Vagina (tissue), 2 donors: Measurements from ENCODE around the gene BTNL3. TPM values are rescaled to one million over a fixed set of nuclear protein-coding genes. Genes with fewer than 3 reads are reported as not detected.

Experiments used
- DNase-seq, 2 donors: peaks; one replicate each; pipeline ENCODE4 v3.0.0-alpha.2; 2017; ENCODE audit errors: extremely low spot score in 2 of 2
- H3K27ac ChIP-seq: fragments of 200-600 bp; sonication (generic); one replicate; pipeline ENCODE4 v1.5.1; 2019
- H3K27me3 ChIP-seq: fragments of 200-600 bp; sonication (generic); one replicate; pipeline ENCODE4 v1.5.1; 2019
- H3K36me3 ChIP-seq, 2 donors: fragments of 200-600 bp; sonication (generic); one replicate each; pipeline ENCODE4 v1.5.1; 2017 to 2019
- H3K4me1 ChIP-seq: fragments of 200-600 bp; sonication (generic); one replicate; pipeline ENCODE4 v1.5.1; 2019
- H3K4me3 ChIP-seq, 2 donors: fragments of 200-600 bp; sonication (generic); 1 replicate in 1 of 2; 2 replicates in 1 of 2; pipeline ENCODE4 v1.5.1; 2016 to 2019
- H3K9me3 ChIP-seq: fragments of 200-600 bp; sonication (generic); one replicate; pipeline ENCODE4 v1.5.1; 2019
- CTCF ChIP-seq, 3 experiments: fragments of 450-650 bp in 2 of 3; fragments of 200-600 bp in 1 of 3; sonication (generic) in 1 of 3; IDR thresholded peaks; one replicate each; pipeline ENCODE4 v1.5.1; 2017 to 2019; ENCODE audit warnings: antibody characterized with exemption in 3 of 3, mild to moderate bottlenecking in 2 of 3, moderate library complexity in 2 of 3
- POLR2A ChIP-seq, 2 donors: fragments of 450-650 bp; IDR thresholded peaks; one replicate each; pipeline ENCODE4 v1.6.1; 2017; ENCODE audit warnings: antibody characterized with exemption in 2 of 2, mild to moderate bottlenecking in 2 of 2, moderate library complexity in 2 of 2
- POLR2AphosphoS5 ChIP-seq, 2 donors: sonication (generic); formaldehyde crosslinking; IDR thresholded peaks; one replicate each; pipeline ENCODE4 v1.9.0; 2017; ENCODE audit warnings: antibody characterized with exemption in 2 of 2, mild to moderate bottlenecking in 2 of 2, low read depth in 1 of 2; ENCODE audit not compliant: insufficient read depth in 1 of 2
- intact Hi-C: fragments of 100-400 bp; cut with DNase I; formaldehyde crosslinking; loops from one replicate; pipeline ENCODE4 v1.15.1; 2023
- total RNA-seq: library from RNA; depleted of rRNA; stranded (reverse); fragments of >200 nt; gene quantifications from one replicate; pipeline ENCODE4 v1.2.3, GENCODE V29; 2016

BTNL3 gene
- total RNA-seq, 1 donor from 2014 or later: not detected

GRCh38 chr5:181035991-181036815 lies 47.6 kb downstream of the BTNL3 start:
- no peak for TF ChIP-seq CTCF (IDR thresholded peaks at IDR 0.05)
- no peak for TF ChIP-seq POLR2AphosphoS5 (IDR thresholded peaks at IDR 0.05; ENCODE audit: insufficient read depth in 1 of 2, low read depth in 1 of 2)
- no peak for TF ChIP-seq POLR2A (IDR thresholded peaks at IDR 0.05)
- Histone ChIP-seq H3K4me1 (no peaks in the 10 kb centered on the region), H3K36me3 (no peaks in the 10 kb centered on the region), H3K27ac (no peak overlapping the region), H3K4me3 (no peak overlapping the region), H3K9me3 (no peaks in the 10 kb centered on the region), H3K27me3 (no peaks in the 10 kb centered on the region)
- intact Hi-C loops: no loop called here
- DNase-seq: no peak

- Histone ChIP-seq H3K4me1 (no peaks in the 10 kb centered on the region), H3K27ac (no peak overlapping the region), H3K27me3 (no peaks in the 10 kb centered on the region), H3K4me3 (no peak overlapping the region), H3K36me3 (no peaks in the 10 kb centered on the region), H3K9me3 (no peaks in the 10 kb centered on the region)
- intact Hi-C loops: no loop called here
- TF ChIP-seq POLR2AphosphoS5 (IDR thresholded peaks at IDR 0.05; ENCODE audit: insufficient read depth in 1 of 2, low read depth in 1 of 2): no peak
- no peak for TF ChIP-seq CTCF (IDR thresholded peaks at IDR 0.05)
- no peak for TF ChIP-seq POLR2A (IDR thresholded peaks at IDR 0.05)
- DNase-seq: no peak
Measured at GRCh38 chr5:181036816-181037364, 48.2 kb downstream of the BTNL3 start.

- Histone ChIP-seq H3K9me3 (no peaks in the 10 kb centered on the region), H3K36me3 (no peaks in the 10 kb centered on the region), H3K27me3 (no peaks in the 10 kb centered on the region), H3K4me1 (no peaks in the 10 kb centered on the region), H3K4me3 (no peak overlapping the region), H3K27ac (no peak overlapping the region)
- no peak for TF ChIP-seq CTCF (IDR thresholded peaks at IDR 0.05)
- TF ChIP-seq POLR2AphosphoS5 (IDR thresholded peaks at IDR 0.05; ENCODE audit: insufficient read depth in 1 of 2, low read depth in 1 of 2): no peak
- no peak for TF ChIP-seq POLR2A (IDR thresholded peaks at IDR 0.05)
- DNase-seq: no peak
- intact Hi-C loops: no loop called here
Measured at GRCh38 chr5:181037365-181037861, 48.8 kb downstream of the BTNL3 start.

- no peaks in the 10 kb centered on the region for H3K4me1 ChIP-seq
- no peak for DNase-seq
- H3K36me3 ChIP-seq: no peaks in the 10 kb centered on the region
- TF ChIP-seq POLR2A (IDR thresholded peaks at IDR 0.05): no peak
- TF ChIP-seq POLR2AphosphoS5 (IDR thresholded peaks at IDR 0.05; ENCODE audit: insufficient read depth in 1 of 2, low read depth in 1 of 2): no peak
- TF ChIP-seq CTCF (IDR thresholded peaks at IDR 0.05): no peak
- no peaks in the 10 kb centered on the region for H3K9me3 ChIP-seq
- intact Hi-C loops: no loop called here
- H3K27me3 ChIP-seq: no peaks in the 10 kb centered on the region
- no peak overlapping the region for H3K4me3 ChIP-seq
- no peak overlapping the region for H3K27ac ChIP-seq
Measured at GRCh38 chr5:181039471-181039870, 50.8 kb downstream of the BTNL3 start.
